NOMO-1 treated with dmso at 0.1 percent for 144 hours (cell line): ENCODE results near the gene DUX4.
"Not testable (repeated sequence)": the region's sequence is repeated elsewhere in the genome, so short reads cannot be mapped to it uniquely, and the experiment has no call there.

ENCODE experiments used
- DNase-seq: peaks from one replicate; lab custom pipeline; 2025; ENCODE audit not compliant: unreplicated experiment; lab: John Stamatoyannopoulos, UW

Gene DUX4

DNA sequence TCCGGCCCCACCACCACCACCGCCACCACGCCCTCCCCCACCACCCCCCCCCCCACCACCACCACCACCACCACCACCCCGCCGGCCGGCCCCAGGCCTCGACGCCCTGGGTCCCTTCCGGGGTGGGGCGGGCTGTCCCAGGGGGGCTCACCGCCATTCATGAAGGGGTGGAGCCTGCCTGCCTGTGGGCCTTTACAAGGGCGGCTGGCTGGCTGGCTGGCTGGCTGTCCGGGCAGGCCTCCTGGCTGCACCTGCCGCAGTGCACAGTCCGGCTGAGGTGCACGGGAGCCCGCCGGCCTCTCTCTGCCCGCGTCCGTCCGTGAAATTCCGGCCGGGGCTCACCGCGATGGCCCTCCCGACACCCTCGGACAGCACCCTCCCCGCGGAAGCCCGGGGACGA, at the start of gene DUX4:
DUX4 (plus strand) TSS at position 347 of the 400 bp plus-strand sequence; CDS start at position 347, 0 bp downstream.
- DNase-seq: not testable (repeated sequence)

DNA sequence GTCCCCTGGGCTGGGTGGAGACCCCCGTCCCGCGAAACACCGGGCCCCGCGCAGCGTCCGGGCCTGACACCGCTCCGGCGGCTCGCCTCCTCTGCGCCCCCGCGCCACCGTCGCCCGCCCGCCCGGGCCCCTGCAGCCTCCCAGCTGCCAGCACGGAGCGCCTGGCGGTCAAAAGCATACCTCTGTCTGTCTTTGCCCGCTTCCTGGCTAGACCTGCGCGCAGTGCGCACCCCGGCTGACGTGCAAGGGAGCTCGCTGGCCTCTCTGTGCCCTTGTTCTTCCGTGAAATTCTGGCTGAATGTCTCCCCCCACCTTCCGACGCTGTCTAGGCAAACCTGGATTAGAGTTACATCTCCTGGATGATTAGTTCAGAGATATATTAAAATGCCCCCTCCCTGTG, 1.9 kb downstream of the DUX4 start:
- not testable (repeated sequence) for DNase-seq

DNA sequence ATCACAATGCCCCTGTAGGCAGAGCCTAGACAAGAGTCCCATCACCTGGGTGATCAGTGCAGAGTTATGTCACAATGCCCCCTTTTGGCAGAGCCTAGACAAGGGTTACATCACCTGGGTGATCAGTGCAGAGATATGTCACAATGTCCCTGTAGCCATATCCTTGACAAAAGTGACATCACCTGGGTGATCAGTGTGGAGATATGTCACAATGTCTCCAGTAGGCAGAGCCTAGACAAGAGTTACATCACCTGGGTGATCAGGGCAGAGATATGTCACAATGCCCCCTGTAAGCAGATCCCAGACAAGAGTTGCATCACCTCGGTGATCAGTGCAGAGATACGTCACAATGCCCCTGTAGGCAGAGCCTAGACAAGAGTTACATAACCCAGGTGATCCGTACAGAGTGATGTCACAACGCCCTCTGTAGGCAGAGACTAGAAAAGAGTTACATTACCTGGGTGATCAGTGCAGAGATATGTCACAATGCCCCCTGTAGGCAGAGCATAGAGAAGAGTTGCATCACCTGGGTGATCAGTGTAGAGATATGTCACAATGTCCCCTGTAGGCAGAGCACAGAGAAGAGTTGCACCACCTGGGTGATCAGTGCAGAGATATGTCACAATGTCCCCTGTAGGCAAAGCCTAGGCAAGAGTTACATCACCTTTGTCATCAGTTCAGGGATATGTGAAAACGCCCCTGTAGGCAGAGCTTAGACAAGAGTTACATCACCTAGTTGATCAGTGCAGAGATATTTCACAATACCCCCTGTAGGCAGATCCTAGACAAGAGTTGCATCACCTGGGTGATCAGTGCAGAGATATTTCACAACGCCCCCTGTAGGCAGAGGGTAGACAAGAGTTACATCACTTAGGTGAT, 4.4 kb downstream of the DUX4 start:
- DNase-seq: not testable (repeated sequence)

DNA sequence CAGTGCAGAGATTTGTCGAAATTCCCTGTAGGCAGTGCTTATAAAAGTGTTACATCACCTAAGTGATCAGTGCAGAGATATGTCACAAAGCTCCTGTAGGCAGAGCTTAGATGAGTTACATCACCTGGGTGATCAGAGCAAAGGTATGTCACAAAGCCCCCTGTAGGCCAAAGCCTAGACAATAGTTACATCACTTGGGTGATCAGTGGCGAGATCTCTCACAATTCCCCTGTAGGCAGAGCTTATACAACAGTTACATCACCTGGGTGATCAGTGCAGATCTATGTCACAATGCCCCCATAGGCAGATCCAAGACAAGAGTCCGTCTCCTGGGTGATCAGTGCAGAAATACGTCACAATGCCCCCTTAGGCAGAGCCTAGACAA, 5.0 kb downstream of the DUX4 start:
- not testable (repeated sequence) for DNase-seq

DNA sequence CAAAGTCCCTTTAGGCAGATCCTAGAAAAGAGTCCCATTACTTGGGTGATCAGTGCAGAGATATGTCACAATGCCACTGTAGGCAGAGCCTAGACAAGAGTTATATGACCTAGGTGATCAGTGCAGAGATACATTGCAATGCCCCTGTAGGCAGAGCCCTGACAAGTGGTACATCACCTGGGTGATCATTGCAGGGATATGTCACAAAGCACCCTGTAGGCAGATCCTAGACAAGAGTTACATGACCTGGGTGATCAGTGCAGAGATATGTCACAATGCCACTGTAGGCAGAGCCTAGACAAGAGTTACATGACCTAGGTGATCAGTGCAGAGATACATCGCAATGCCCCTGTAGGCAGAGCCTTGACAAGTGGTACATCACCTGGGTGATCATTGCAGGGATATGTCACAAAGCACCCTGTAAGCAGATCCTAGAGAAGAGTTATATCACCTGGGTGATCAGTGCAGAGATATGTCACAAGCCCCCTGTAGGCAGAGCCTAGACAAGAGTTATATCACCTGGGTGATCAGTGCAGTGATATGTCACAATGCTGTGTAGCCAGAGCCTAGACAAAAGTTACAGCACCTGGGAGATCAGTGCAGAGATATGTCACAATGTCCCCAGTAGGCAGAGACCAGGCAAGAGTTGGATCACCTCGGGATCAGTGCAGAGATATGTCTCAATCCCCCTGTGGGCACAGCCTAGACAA, 5.6 kb downstream of the DUX4 start:
- DNase-seq: not testable (repeated sequence)

DNA sequence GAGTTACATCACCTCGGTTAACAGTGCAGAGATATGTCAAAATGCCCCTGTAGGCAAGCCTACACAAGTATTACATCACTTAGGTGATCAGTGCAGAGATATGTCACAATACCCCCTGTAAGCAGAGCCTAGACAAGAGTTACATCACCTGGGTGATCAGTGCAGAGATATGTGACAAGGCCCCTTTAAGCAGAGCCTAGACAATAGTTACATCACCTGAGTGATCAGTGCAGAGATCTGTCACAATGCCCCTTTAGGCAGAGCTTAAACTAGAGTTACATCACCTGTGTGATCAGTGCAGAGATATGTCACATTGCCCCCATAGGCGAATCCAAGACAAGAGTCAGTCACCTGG, 6.1 kb downstream of the DUX4 start:
- DNase-seq: not testable (repeated sequence)

DNA sequence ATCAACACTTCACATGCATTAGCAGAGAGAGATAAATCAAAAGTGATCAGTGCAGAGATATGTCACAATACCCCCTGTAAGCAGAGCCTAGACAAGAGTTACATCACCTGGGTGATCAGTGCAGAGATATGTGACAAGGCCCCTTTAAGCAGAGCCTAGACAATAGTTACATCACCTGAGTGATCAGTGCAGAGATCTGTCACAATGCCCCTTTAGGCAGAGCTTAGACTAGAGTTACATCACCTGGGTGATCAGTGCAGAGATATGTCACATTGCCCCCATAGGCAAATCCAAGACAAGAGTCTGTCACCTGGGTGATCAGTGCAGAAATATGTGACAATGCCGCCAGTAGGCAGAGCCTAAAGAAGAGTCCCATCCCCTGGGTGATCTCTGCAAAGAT, 7.4 kb downstream of the DUX4 start:
- DNase-seq: not testable (repeated sequence)

DNA sequence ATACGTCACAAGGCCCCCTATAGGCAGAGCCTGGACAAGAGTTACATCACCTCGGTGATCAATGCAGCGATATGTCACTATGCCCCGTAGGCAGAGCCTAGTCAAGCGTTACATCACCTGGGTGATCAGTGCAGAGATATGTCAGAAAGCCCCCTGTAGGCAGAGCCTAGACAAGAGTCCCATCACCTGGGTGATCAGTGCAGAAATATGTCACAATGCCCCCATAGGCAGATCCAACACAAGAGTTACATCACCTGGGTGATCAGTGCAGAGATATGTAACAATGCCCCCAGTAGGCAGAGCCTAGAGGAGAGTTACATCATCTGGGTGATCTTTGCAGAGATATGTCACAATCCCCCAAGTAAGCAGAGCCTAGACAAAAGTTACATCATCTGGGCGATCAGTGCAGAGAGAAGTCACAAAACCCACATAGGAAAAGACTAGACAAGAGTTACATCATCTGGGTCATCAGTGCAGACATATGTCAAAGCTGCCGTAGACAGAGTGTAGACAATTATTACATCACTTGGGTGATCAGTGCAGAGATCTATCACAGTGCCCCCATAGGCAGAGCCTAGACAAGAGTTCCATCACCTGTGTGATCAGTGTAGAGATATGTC, 8.0 kb downstream of the DUX4 start:
- DNase-seq: not testable (repeated sequence)

DNA sequence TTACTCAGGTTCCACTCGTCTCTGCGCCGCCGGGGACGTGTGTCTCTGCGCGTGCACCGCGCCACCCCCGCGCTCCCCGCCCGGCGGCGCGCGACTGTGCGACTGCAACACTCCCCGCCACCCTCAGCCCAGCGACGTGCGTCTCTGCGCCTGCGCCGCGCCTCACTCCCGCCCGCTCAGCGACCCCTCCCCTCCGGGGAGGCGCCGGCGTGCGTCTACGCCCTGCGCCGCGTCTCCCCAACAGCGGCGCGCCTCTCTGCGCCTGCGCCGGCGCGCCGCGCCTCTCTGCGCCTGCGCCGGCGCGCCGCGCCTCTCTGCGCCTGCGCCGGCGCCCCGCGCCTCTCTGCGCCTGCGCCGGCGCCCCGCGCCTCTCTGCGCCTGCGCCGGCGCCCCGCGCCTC, 29.9 kb downstream of the DUX4 start:
- not testable (repeated sequence) for DNase-seq
